IMR-90 (cell line): ENCODE measurements around the gene GIMAP4. TPM values are rescaled to one million over a fixed set of nuclear protein-coding genes. Genes with fewer than 3 reads are reported as not detected.

Source experiments
- ATAC-seq: fragments of 200-7000 bp; cut with Tn5 transposase; 2 replicates; pipeline ENCODE4 v1.9.1; 2020; ENCODE audit warnings: low read depth, mild to moderate bottlenecking, moderate library complexity
- BruUV-seq: library from RNA; stranded (reverse); fragments of 400-500 nt; replicated peaks from 2 replicates; lab custom pipeline; 2021; lab: Mats Ljungman, UMichigan
- CTCF ChIA-PET: fragments of 300-600 bp; formaldehyde crosslinking; extraction: SDS; loops from one replicate; lab custom pipeline; 2021; ENCODE audit warnings: antibody characterized with exemption; lab: Yijun Ruan, JAX
- POLR2A ChIA-PET: fragments of 300-600 bp; sonication (Branson Sonifier 250); formaldehyde crosslinking; loops from one replicate; lab custom pipeline; 2022; ENCODE audit warnings: antibody characterized with exemption; ENCODE audit not compliant: unreplicated experiment; lab: Charles Lee
- DNase-seq: peaks from one replicate; pipeline ENCODE4 v3.0.0; 2013
- H2AFZ ChIP-seq: replicated peaks from 2 replicates; pipeline ENCODE3; 2013; ENCODE audit warnings: low read length, mild to moderate bottlenecking; ENCODE audit not compliant: poor library complexity
- H2AK5ac ChIP-seq: 2 replicates; pipeline ENCODE4 v1.6.1; 2013; ENCODE audit warnings: low read depth, low read length, inconsistent platforms
- H2AK9ac ChIP-seq: replicated peaks from 2 replicates; pipeline ENCODE3; 2013; ENCODE audit warnings: mild to moderate bottlenecking, low read depth, low read length, moderate library complexity; ENCODE audit not compliant: poor library complexity
- H2BK120ac ChIP-seq: 2 replicates; pipeline ENCODE4 v1.6.1; 2013; ENCODE audit warnings: low read depth, low read length, inconsistent platforms
- H2BK15ac ChIP-seq: 3 replicates; pipeline ENCODE4 v1.6.1; 2013; ENCODE audit warnings: low read depth, low read length, inconsistent platforms
- H2BK20ac ChIP-seq: 2 replicates; pipeline ENCODE4 v1.6.1; 2013; ENCODE audit warnings: low read depth, mild to moderate bottlenecking, inconsistent platforms, low read length, moderate library complexity
- H2BK5ac ChIP-seq: 2 replicates; pipeline ENCODE4 v1.6.1; 2013; ENCODE audit warnings: mild to moderate bottlenecking, low read depth, low read length, inconsistent platforms; ENCODE audit not compliant: poor library complexity, severe bottlenecking
- H3K14ac ChIP-seq: replicated peaks from 2 replicates; pipeline ENCODE4 v1.6.1; 2013; ENCODE audit warnings: low read depth, low read length, inconsistent platforms
- H3K18ac ChIP-seq: 2 replicates; pipeline ENCODE4 v1.6.1; 2013; ENCODE audit warnings: low read depth, low read length, control low read depth
- H3K23ac ChIP-seq: 2 replicates; pipeline ENCODE4 v1.6.1; 2013; ENCODE audit warnings: low read depth, low read length, inconsistent platforms
- H3K27ac ChIP-seq: 2 replicates; pipeline ENCODE4 v1.5.1; 2013; ENCODE audit warnings: mild to moderate bottlenecking, control low read depth, low read length; ENCODE audit not compliant: insufficient read depth
- H3K27me3 ChIP-seq: 2 replicates; pipeline ENCODE4 v1.6.1; 2013; ENCODE audit warnings: low read length; ENCODE audit not compliant: control insufficient read depth, insufficient read depth
- H3K36me3 ChIP-seq: 2 replicates; pipeline ENCODE4 v1.6.1; 2013; ENCODE audit warnings: low read length, mixed read lengths; ENCODE audit not compliant: control insufficient read depth, insufficient read depth
- H3K4ac ChIP-seq: 2 replicates; pipeline ENCODE4 v1.6.1; 2013; ENCODE audit warnings: low read depth, low read length, inconsistent platforms
- H3K4me1 ChIP-seq: 2 replicates; pipeline ENCODE4 v1.6.1; 2013; ENCODE audit warnings: low read length, mixed read lengths; ENCODE audit not compliant: control insufficient read depth, insufficient read depth
- H3K4me2 ChIP-seq: 2 replicates; pipeline ENCODE4 v1.6.1; 2013; ENCODE audit warnings: low read depth, mild to moderate bottlenecking, control low read depth, low read length, moderate library complexity
- H3K4me3 ChIP-seq: 2 replicates; pipeline ENCODE4 v1.5.1; 2013; ENCODE audit warnings: low read depth, mild to moderate bottlenecking, control low read depth, low read length, moderate library complexity; ENCODE audit not compliant: insufficient read depth
- H3K56ac ChIP-seq: 2 replicates; pipeline ENCODE4 v1.6.1; 2013; ENCODE audit warnings: low read length, inconsistent platforms; ENCODE audit not compliant: insufficient read depth; ENCODE audit errors: extremely low read depth
- H3K79me1 ChIP-seq, 2 experiments: 2 replicates each; pipeline ENCODE4 v1.6.1; 2013; ENCODE audit warnings: low read length in 2 of 2, inconsistent platforms in 1 of 2, low read depth in 1 of 2
- H3K9ac ChIP-seq: 2 replicates; pipeline ENCODE4 v1.6.1; 2013; ENCODE audit warnings: low read depth, low read length, control low read depth
- H3K9me1 ChIP-seq: 2 replicates; pipeline ENCODE4 v1.6.1; 2013; ENCODE audit warnings: low read length, inconsistent platforms; ENCODE audit not compliant: insufficient read depth
- H3K9me3 ChIP-seq: 2 replicates; pipeline ENCODE4 v1.6.1; 2013; ENCODE audit warnings: low read length; ENCODE audit not compliant: control insufficient read depth, insufficient read depth
- H4K20me1 ChIP-seq: 2 replicates; pipeline ENCODE4 v1.6.1; 2013; ENCODE audit warnings: low read length, inconsistent platforms; ENCODE audit not compliant: insufficient read depth
- H4K5ac ChIP-seq: 2 replicates; pipeline ENCODE4 v1.6.1; 2013; ENCODE audit warnings: mild to moderate bottlenecking, low read depth, low read length, control low read depth
- H4K8ac ChIP-seq, 2 experiments: 2 replicates each; pipeline ENCODE4 v1.6.1; 2013; ENCODE audit warnings: low read depth in 2 of 2, low read length in 2 of 2, control low read depth in 1 of 2, inconsistent platforms in 1 of 2
- H4K91ac ChIP-seq: 2 replicates; pipeline ENCODE4 v1.6.1; 2013; ENCODE audit warnings: low read depth, low read length, inconsistent platforms; ENCODE audit not compliant: insufficient read depth
- BHLHE40 ChIP-seq: fragments of 150-350 bp; IDR thresholded peaks from 2 replicates; pipeline ENCODE4 v1.6.1; 2016; ENCODE audit warnings: mild to moderate bottlenecking, low read depth, low read length
- CEBPB ChIP-seq: IDR thresholded peaks from 2 replicates; pipeline ENCODE4 v1.6.1; 2012; ENCODE audit warnings: low read depth, low read length, improper control_type of control experiment
- CTCF ChIP-seq: conservative IDR thresholded peaks from 2 replicates; pipeline ENCODE4 v1.5.1; 2012; ENCODE audit warnings: mild to moderate bottlenecking, low read depth, low read length, improper control_type of control experiment
- MAFK ChIP-seq: IDR thresholded peaks from 2 replicates; pipeline ENCODE4 v1.6.1; 2012; ENCODE audit warnings: low read depth, low read length, improper control_type of control experiment
- MAZ ChIP-seq: IDR thresholded peaks from 2 replicates; pipeline ENCODE4 v1.6.1; 2012; ENCODE audit warnings: low read depth, mild to moderate bottlenecking, low read length, improper control_type of control experiment, moderate library complexity, borderline replicate concordance
- MXI1 ChIP-seq: IDR thresholded peaks from 2 replicates; pipeline ENCODE4 v1.6.1; 2012; ENCODE audit warnings: low read depth, mild to moderate bottlenecking, low read length, moderate library complexity, borderline replicate concordance
- NFE2L2 ChIP-seq: fragments of 150-350 bp; IDR thresholded peaks from 2 replicates; pipeline ENCODE4 v1.6.1; 2016; ENCODE audit warnings: low read depth, mild to moderate bottlenecking, low read length
- POLR2A ChIP-seq: IDR thresholded peaks from 2 replicates; pipeline ENCODE4 v1.6.1; 2012; ENCODE audit warnings: mild to moderate bottlenecking, low read depth, low read length
- RAD21 ChIP-seq: IDR thresholded peaks from 2 replicates; pipeline ENCODE4 v1.6.1; 2012; ENCODE audit warnings: low read length, improper control_type of control experiment
- RCOR1 ChIP-seq: IDR thresholded peaks from 2 replicates; pipeline ENCODE4 v1.6.1; 2012; ENCODE audit warnings: mild to moderate bottlenecking, low read length, improper control_type of control experiment; ENCODE audit not compliant: insufficient replicate concordance
- RFX5 ChIP-seq: IDR thresholded peaks from 2 replicates; pipeline ENCODE4 v1.8.0; 2012; ENCODE audit warnings: low read depth, mild to moderate bottlenecking, low read length, moderate library complexity
- SMC3 ChIP-seq: fragments of 150-350 bp; IDR thresholded peaks from 2 replicates; pipeline ENCODE4 v1.6.1; 2016; ENCODE audit warnings: low read depth, mild to moderate bottlenecking, antibody characterized with exemption, low read length, moderate library complexity
- USF2 ChIP-seq: fragments of 150-350 bp; IDR thresholded peaks from 2 replicates; pipeline ENCODE4 v1.6.1; 2017; ENCODE audit warnings: mild to moderate bottlenecking, antibody characterized with exemption, low read length, low read depth
- WGBS, 2 experiments: methylation state at CpG; one replicate each; pipeline versions ENCODE4 v1.1.5 to v1.1.7; 2013; ENCODE audit warnings: missing lambda C conversion rate in 2 of 2; ENCODE audit not compliant: insufficient read length in 1 of 2; ENCODE audit errors: extremely low coverage in 2 of 2; 5-methylcytosine and 5-hydroxymethylcytosine counted together
- dilution Hi-C: fragments of 300-500 bp; cut with HindIII; formaldehyde crosslinking; loops from one replicate; pipeline ENCODE4 v1.14.3; 2018; ENCODE audit warnings: low sequenced_read_pairs; ENCODE audit not compliant: unreplicated experiment
- in situ Hi-C: fragments of 300-500 bp; cut with MboI; formaldehyde crosslinking; loops from 3 replicates; pipeline ENCODE4 v1.14.3; 2019; ENCODE audit warnings: low sequenced_read_pairs, inconsistent platforms, mixed read lengths
- intact Hi-C: fragments of 100-400 bp; cut with micrococcal nuclease; formaldehyde crosslinking; loops from 2 replicates; pipeline ENCODE4 v1.10.0; 2022
- polyA plus RNA-seq, 3 experiments: library from polyadenylated mRNA; depleted of rRNA; stranded (reverse); fragments of >200 nt; gene quantifications; 2 replicates each; pipeline ENCODE4 v1.2.3, GENCODE V29; 2012; ENCODE audit warnings: low replicate concordance in 1 of 3
- total RNA-seq: library from RNA; depleted of rRNA; stranded (reverse); fragments of >200 nt; gene quantifications from 2 replicates; pipeline ENCODE4 v1.2.3, GENCODE V29; 2012

GIMAP4 gene
- total and polyA plus RNA-seq, 2 of the 4 experiments (the other 2 are of a cell fraction) = not detected

- in situ Hi-C loops = no loop called here
- ATAC-seq (no peak), DNase-seq (no peak)
- no peak for TF ChIP-seq NFE2L2
- no peak for TF ChIP-seq RAD21
- TF ChIP-seq MXI1 = no peak
- no peak for TF ChIP-seq POLR2A
- TF ChIP-seq SMC3 = no peak
- no peak for TF ChIP-seq MAFK
- no peak for TF ChIP-seq CEBPB
- no peak for TF ChIP-seq BHLHE40
- TF ChIP-seq MAZ = no peak
- no peak for TF ChIP-seq USF2
- TF ChIP-seq RCOR1 = no peak
- no peak for TF ChIP-seq RFX5
- no peak for TF ChIP-seq CTCF
- no peaks in the 10 kb centered on the region for H3K27me3 ChIP-seq
- no peak overlapping the region for H3K9ac ChIP-seq
- no peak overlapping the region for H4K8ac ChIP-seq
- no peak overlapping the region for H4K91ac ChIP-seq
- no peaks in the 10 kb centered on the region for H3K4me1 ChIP-seq
- H3K18ac ChIP-seq = no peak overlapping the region
- H2BK15ac ChIP-seq = no peak overlapping the region
- H3K14ac ChIP-seq = no peak overlapping the region
- no peak overlapping the region for H3K4me3 ChIP-seq
- no peaks in the 10 kb centered on the region for H3K36me3 ChIP-seq
- peaks cover 10% of the 10 kb centered on the region; the same call in 1 of the 2 replicates for H3K9me3 ChIP-seq
- H2BK120ac ChIP-seq = no peak overlapping the region
- H3K4ac ChIP-seq = no peak overlapping the region
- POLR2A ChIA-PET = no interaction called here
- no peak overlapping the region for H3K4me2 ChIP-seq
- H3K23ac ChIP-seq = no peak overlapping the region
- H3K27ac ChIP-seq = no peak overlapping the region
- H4K20me1 ChIP-seq = no peaks in the 10 kb centered on the region
- H2BK5ac ChIP-seq = no peak overlapping the region
- H2AK9ac ChIP-seq = no peak overlapping the region
- H3K56ac ChIP-seq = no peak overlapping the region
- 17% methylated on average over 1 of the region's 3 CpGs; no CpG with 5 or more reads in 1 of the 2 experiments for WGBS, 2 experiments
- dilution Hi-C loops = no loop called here
- CTCF ChIA-PET = no interaction called here
- H2AFZ ChIP-seq = no peak overlapping the region
- H3K9me1 ChIP-seq = no peaks in the 10 kb centered on the region
- intact Hi-C loops = no loop called here
- no peak overlapping the region for H2AK5ac ChIP-seq
- H2BK20ac ChIP-seq = no peak overlapping the region
- no peak overlapping the region for H4K5ac ChIP-seq
- no peaks in the 10 kb centered on the region for H3K79me1 ChIP-seq
- no TSS peak for BruUV-seq
Observed at GRCh38 chr7:150620061-150620460, 52.9 kb downstream of the GIMAP4 start.
